ENCODE measurements around the gene PCA3. TPM values are rescaled to one million over a fixed set of nuclear protein-coding genes. Genes with fewer than 3 reads are reported as not detected.

The PCA3 gene
- total RNA-seq, 1 experiment from 2014 or later = not detected

- TF ChIP-seq EZH2 (IDR thresholded peaks at IDR 0.05; ENCODE audit: low read depth) (no peak), CTCF (conservative IDR thresholded peaks at IDR 0.05) (no peak)
- ChIA-PET POLR2A (ENCODE audit: unreplicated experiment) (no interaction called here), CTCF (no interaction called here)
- no peaks in the 10 kb centered on the region for H3K9me2 ChIP-seq (ENCODE audit: insufficient read depth)
- H3K4me3 ChIP-seq = no peak overlapping the region
- H3K4me2 ChIP-seq = no peak overlapping the region
- intact Hi-C loops (cut with micrococcal nuclease; ENCODE audit: unreplicated experiment) = no loop called here
- no peaks in the 10 kb centered on the region for H3K36me3 ChIP-seq (ENCODE audit: low read depth)
- H4K20me1 ChIP-seq (ENCODE audit: insufficient read depth) = no peaks in the 10 kb centered on the region
- BruUV-seq (replicated peaks) = no TSS peak
- H3F3A ChIP-seq (ENCODE audit: insufficient read depth, low read depth) = no peaks in the 10 kb centered on the region
- H3K27ac ChIP-seq = no peak overlapping the region
- H3K4me1 ChIP-seq (replicated peaks; ENCODE audit: insufficient read depth) = no peaks in the 10 kb centered on the region
- DNase-seq = no peak
- no peaks in the 10 kb centered on the region for H3K9me3 ChIP-seq (ENCODE audit: insufficient read depth, low read depth)
- no peak overlapping the region for H2AFZ ChIP-seq
- no peaks in the 10 kb centered on the region for H3K79me2 ChIP-seq (ENCODE audit: low read depth)
- H3K27me3 ChIP-seq (ENCODE audit: insufficient read depth, low read depth) = peaks cover 50% of the 10 kb centered on the region
Observed at GRCh38 chr9:76784881-76785280, 20.6 kb downstream of the PCA3 start.

GRCh38 chr9:76785501-76785900, 21.3 kb downstream of the PCA3 start:
- CTCF ChIA-PET = no interaction called here

GRCh38 chr9:76787677-76788076, 23.4 kb downstream of the PCA3 start:
- TF ChIP-seq CTCF (conservative IDR thresholded peaks at IDR 0.05) (no peak), EZH2 (IDR thresholded peaks at IDR 0.05; ENCODE audit: low read depth) (no peak)
- ChIA-PET POLR2A (ENCODE audit: unreplicated experiment) (no interaction called here), CTCF (no interaction called here)
- Histone ChIP-seq H3K4me2 (peak overlapping the region; percentile 8; the same call in 1 of the 2 replicates), H3K9me2 (ENCODE audit: insufficient read depth) (no peaks in the 10 kb centered on the region), H4K20me1 (ENCODE audit: insufficient read depth) (no peaks in the 10 kb centered on the region), H3K9me3 (ENCODE audit: insufficient read depth, low read depth) (no peaks in the 10 kb centered on the region), H3K4me3 (no peak overlapping the region), H3K27ac (no peak overlapping the region), H2AFZ (no peak overlapping the region), H3K4me1 (replicated peaks; ENCODE audit: insufficient read depth) (no peaks in the 10 kb centered on the region), H3F3A (ENCODE audit: insufficient read depth, low read depth) (no peaks in the 10 kb centered on the region), H3K36me3 (ENCODE audit: low read depth) (no peaks in the 10 kb centered on the region), H3K79me2 (ENCODE audit: low read depth) (no peaks in the 10 kb centered on the region), H3K27me3 (ENCODE audit: insufficient read depth, low read depth) (peaks cover 30% of the 10 kb centered on the region)
- BruUV-seq (replicated peaks) = no TSS peak
- no peak for DNase-seq
- intact Hi-C loops (cut with micrococcal nuclease; ENCODE audit: unreplicated experiment) = no loop called here

More at GRCh38 chr9:76785501-76785900, 21.3 kb downstream of the PCA3 start:
- Histone ChIP-seq H3K9me3 (ENCODE audit: insufficient read depth, low read depth) (no peaks in the 10 kb centered on the region), H2AFZ (no peak overlapping the region), H3K36me3 (ENCODE audit: low read depth) (no peaks in the 10 kb centered on the region), H3K4me3 (no peak overlapping the region), H3K27me3 (ENCODE audit: insufficient read depth, low read depth) (peaks cover 44% of the 10 kb centered on the region), H3K27ac (no peak overlapping the region), H3K4me2 (no peak overlapping the region), H4K20me1 (ENCODE audit: insufficient read depth) (no peaks in the 10 kb centered on the region), H3F3A (ENCODE audit: insufficient read depth, low read depth) (no peaks in the 10 kb centered on the region), H3K4me1 (replicated peaks; ENCODE audit: insufficient read depth) (no peaks in the 10 kb centered on the region), H3K79me2 (ENCODE audit: low read depth) (no peaks in the 10 kb centered on the region), H3K9me2 (ENCODE audit: insufficient read depth) (no peaks in the 10 kb centered on the region)
- POLR2A ChIA-PET (ENCODE audit: unreplicated experiment) = no interaction called here
- DNase-seq = no peak
- BruUV-seq (replicated peaks) = no TSS peak
- intact Hi-C loops (cut with micrococcal nuclease; ENCODE audit: unreplicated experiment) = no loop called here
- TF ChIP-seq CTCF (conservative IDR thresholded peaks at IDR 0.05) = no peak
- TF ChIP-seq EZH2 (IDR thresholded peaks at IDR 0.05; ENCODE audit: low read depth) = no peak

Data from PC-9 (cell line).